Measurements from ENCODE around the gene GRWD1.

- TF ChIP-seq POLR2A (IDR thresholded peaks at IDR 0.05) (no peak), CTCF (IDR thresholded peaks at IDR 0.05 in 8 of 11, conservative IDR thresholded peaks at IDR 0.05 in 3 of 11) (peak in 5 of 11 experiments; percentile 1 to 46 (median 35))
These were observed at the start of gene GRWD1 for GRCh38 chr19:48445606-48446481.
